Natural killer cell treated with Interleukin-12 subunit alpha and Interleukin-12 subunit beta and Interleukin-15 and Interleukin-18, amount 100 ng/mL, for 72 hours (primary cell): Measurements from ENCODE around the gene SMURF1. TPM values are rescaled to one million over a fixed set of nuclear protein-coding genes. Genes with fewer than 3 reads are reported as not detected.
A peak's percentile ranks its signal among the peaks of the same experiment; 100 is the strongest.
"Not testable (repeated sequence)": the region's sequence is repeated elsewhere in the genome, so short reads cannot be mapped to it uniquely, and the experiment has no call there.

Experiments
- ATAC-seq, 2 donors: fragments of 150-1000 bp; cut with Tn5 transposase in 1 of 2; sonication (Bioruptor Pico), chemical (Tn5 transposase) in 1 of 2; 2 replicates each; pipeline ENCODE4 v1.10.0; 2021
- DNase-seq: peaks from one replicate; pipeline ENCODE4 v3.0.0; 2022; ENCODE audit warnings: low spot score
- H3K27ac Mint-ChIP-seq, 2 donors: 1 replicate in 1 of 2; 2 replicates in 1 of 2; pipeline ENCODE4 v1.8.0; 2022; ENCODE audit warnings: mixed read lengths in 2 of 2, mild to moderate bottlenecking in 1 of 2, moderate library complexity in 1 of 2
- H3K27me3 Mint-ChIP-seq, 2 donors: 1 replicate in 1 of 2; 2 replicates in 1 of 2; pipeline ENCODE4 v1.8.0; 2022; ENCODE audit warnings: mixed read lengths in 2 of 2
- H3K36me3 Mint-ChIP-seq: one replicate; pipeline ENCODE4 v1.8.0; 2022; ENCODE audit warnings: mixed read lengths
- H3K4me1 Mint-ChIP-seq, 2 donors: 1 replicate in 1 of 2; 2 replicates in 1 of 2; pipeline ENCODE4 v1.8.0; 2022; ENCODE audit warnings: low read depth in 2 of 2, mixed read lengths in 2 of 2, mild to moderate bottlenecking in 1 of 2
- H3K4me3 Mint-ChIP-seq: one replicate; pipeline ENCODE4 v1.8.0; 2022; ENCODE audit warnings: mixed read lengths
- H3K9me3 Mint-ChIP-seq: 2 replicates; pipeline ENCODE4 v1.8.0; 2022; ENCODE audit warnings: mixed read lengths
- total RNA-seq, 2 donors: library from RNA; stranded (reverse); gene quantifications; one replicate each; pipeline ENCODE4 v1.2.3, GENCODE V29; 2022

The SMURF1 gene
- total RNA-seq, 2 donors from 2014 or later = 19.9 to 27.1 TPM

DNA sequence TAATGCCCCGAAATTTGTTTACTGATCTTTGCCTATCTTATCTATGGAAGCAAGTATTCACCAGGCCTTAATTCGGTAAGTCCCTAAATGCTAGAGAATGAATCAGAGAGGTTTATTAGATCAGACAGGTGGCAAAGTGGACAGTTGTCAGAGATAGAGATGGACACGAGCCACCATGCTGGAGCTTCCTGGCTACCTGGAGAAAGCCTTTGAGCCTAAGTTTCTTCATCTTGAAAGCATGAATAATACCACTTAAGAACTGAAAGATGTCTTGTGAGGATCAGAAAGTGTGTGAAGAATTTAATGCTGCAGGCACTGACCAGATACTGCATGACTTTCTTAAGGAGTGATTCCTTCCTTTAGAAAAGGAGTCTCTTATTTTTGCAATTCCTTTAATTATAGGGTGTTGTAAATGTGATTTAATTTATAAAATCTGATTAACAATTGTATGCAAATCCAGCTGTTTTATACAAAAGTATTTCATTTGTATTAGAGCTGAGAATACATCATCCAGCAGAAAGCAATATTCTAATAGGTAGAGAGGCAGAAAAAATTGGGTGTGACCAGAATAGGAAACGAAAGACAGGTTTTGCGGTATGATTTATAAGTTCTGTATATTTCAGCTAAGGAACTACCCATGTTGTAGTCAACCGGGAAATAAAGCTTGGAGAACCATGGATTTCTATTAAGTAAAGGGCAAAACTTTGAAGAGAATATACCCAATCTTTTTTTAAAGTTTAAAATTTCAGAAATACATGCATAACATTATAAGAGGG lies 82.7 kb downstream of the SMURF1 start:
- Mint-ChIP-seq H3K4me1 (peaks cover 0 to 11% of the 10 kb centered on the region in 2 donors), H3K4me3 (no peak overlapping the region), H3K27ac (no peak overlapping the region), H3K9me3 (no peaks in the 10 kb centered on the region), H3K36me3 (no peaks in the 10 kb centered on the region), H3K27me3 (no peaks in the 10 kb centered on the region)
- no peak for DNase-seq
- ATAC-seq = no peak

DNA sequence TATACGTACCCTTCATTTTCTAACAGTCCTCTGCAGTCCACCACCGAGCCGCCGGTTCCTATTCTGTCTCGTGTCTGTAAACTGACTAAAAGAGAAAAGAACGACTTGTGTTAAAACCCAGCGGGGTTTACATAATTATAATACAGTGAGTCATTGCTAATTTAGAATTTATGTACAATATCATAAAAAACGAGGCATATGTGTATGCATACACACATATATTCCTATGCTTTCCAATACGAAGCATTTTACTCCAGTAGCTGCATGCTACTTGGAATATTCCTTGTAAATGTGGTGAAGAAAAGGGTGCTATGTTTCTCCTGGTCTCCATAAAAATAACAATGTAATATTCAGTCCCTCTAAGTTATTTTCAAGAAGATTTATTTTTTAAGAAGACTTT lies 89.1 kb downstream of the SMURF1 start:
- no peak overlapping the region for H3K4me3 Mint-ChIP-seq
- ATAC-seq = no peak
- H3K4me1 Mint-ChIP-seq = no peaks in the 10 kb centered on the region
- no peaks in the 10 kb centered on the region for H3K27me3 Mint-ChIP-seq
- H3K9me3 Mint-ChIP-seq = no peaks in the 10 kb centered on the region
- peaks cover 7% of the 10 kb centered on the region for H3K36me3 Mint-ChIP-seq
- no peak for DNase-seq
- no peak overlapping the region for H3K27ac Mint-ChIP-seq

DNA sequence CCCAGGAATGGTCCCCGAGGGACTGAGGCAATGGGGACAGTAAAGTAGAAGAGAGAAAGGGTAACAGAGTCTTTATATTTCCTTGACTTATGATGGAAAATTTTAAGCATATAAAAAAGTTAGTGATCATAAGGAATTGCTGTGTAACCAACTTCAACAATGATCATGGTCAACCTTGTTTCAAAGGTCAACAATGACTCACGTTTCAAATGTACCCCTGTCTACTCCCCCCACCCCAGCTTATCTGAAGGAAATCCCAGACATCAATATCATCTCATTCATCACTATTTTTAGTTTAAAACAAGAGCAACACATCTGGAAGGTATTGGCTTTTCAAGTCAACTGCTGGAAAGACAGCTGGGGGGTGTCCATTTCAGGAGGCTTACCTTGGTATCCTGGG lies 92.9 kb downstream of the SMURF1 start:
- H3K27me3 Mint-ChIP-seq = no peaks in the 10 kb centered on the region
- no peak overlapping the region for H3K4me3 Mint-ChIP-seq
- no peaks in the 10 kb centered on the region for H3K4me1 Mint-ChIP-seq
- no peak for DNase-seq
- H3K27ac Mint-ChIP-seq = no peak overlapping the region
- peaks cover 14% of the 10 kb centered on the region for H3K36me3 Mint-ChIP-seq
- H3K9me3 Mint-ChIP-seq = no peaks in the 10 kb centered on the region
- ATAC-seq = no peak

DNA sequence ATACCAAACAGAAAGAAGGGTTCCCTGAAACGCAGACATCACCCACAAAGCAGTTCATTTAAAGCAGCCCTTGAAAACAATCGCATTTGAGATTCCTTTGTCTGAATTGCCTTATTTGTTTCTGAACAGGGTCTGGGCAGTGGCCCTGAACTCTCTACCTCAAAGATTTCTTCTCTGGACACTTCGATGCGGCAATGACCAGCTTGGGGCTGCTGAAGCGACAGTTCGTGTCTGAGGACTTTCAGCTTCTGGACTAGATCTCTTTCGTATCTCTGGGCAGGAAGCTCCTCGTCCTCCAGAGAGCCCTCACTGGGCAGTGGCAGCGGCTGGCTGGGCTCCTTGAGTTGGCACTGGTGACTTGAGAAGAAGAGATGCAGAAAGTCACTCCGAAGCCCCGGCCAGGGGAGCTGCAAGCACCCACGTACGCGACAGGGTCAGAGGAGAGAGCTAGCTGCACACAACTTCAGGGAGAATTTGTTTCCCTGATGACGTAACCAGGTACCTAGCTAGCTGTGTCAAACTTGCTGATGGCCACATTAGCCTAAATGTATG lies 96.3 kb downstream of the SMURF1 start:
- Mint-ChIP-seq H3K36me3 (peaks cover 31% of the 10 kb centered on the region), H3K27ac (no peak overlapping the region), H3K4me3 (no peak overlapping the region)

DNA sequence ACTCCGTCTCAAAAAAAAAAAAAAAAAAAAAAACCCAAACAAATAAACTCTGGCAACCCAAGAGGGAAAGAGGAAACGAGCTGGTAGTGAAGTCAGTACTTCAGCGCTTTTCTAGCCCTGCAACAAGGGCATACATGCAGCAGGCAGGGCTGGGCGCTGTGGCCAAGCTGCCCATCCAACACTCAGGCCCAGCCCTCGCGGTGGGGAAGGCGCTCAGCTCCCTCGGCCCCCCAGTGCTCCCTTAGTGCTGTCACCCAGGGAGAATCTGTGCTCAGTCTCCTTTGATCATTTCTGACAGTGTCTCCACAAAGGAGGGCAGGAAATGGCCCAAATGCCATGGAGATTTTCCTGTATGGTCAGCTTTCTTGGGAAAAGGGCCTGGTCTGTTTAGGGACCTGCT lies 97.2 kb downstream of the SMURF1 start:
- no peaks in the 10 kb centered on the region for H3K9me3 Mint-ChIP-seq
- no peaks in the 10 kb centered on the region for H3K27me3 Mint-ChIP-seq
- no peak overlapping the region for H3K4me3 Mint-ChIP-seq
- no peak for ATAC-seq
- H3K27ac Mint-ChIP-seq = no peak overlapping the region
- no peak for DNase-seq
- H3K36me3 Mint-ChIP-seq = peaks cover 33% of the 10 kb centered on the region
- no peaks in the 10 kb centered on the region for H3K4me1 Mint-ChIP-seq

More for the DNA sequence above, 96.3 kb downstream of the SMURF1 start:
- Mint-ChIP-seq H3K9me3 (no peaks in the 10 kb centered on the region), H3K27me3 (no peaks in the 10 kb centered on the region), H3K4me1 (no peaks in the 10 kb centered on the region)
- DNase-seq (no peak), ATAC-seq (no peak)

DNA sequence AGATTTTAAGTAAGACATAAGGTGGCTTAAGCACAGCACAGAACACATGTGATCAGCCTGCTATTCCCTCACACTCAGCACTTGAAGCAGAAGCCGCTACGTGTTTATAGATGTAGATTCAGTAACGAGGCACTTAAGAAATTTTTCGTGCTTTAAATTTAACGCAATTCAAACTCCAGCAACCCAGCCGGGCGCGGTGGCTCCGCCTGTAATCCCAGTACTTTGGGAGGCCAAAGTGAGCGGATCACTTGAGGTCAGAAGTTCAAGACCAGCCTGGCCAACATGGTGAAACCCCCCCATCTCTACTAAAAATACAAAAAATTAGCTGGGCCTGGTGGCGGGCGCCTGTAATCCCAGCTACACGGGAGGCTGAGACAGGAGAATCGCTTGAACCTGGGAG lies 97.6 kb downstream of the SMURF1 start:
- peaks cover 30% of the 10 kb centered on the region for H3K36me3 Mint-ChIP-seq
- H3K27ac Mint-ChIP-seq, H3K9me3 Mint-ChIP-seq, H3K27me3 Mint-ChIP-seq, ATAC-seq, H3K4me1 Mint-ChIP-seq, DNase-seq, H3K4me3 Mint-ChIP-seq: not testable (repeated sequence)

DNA sequence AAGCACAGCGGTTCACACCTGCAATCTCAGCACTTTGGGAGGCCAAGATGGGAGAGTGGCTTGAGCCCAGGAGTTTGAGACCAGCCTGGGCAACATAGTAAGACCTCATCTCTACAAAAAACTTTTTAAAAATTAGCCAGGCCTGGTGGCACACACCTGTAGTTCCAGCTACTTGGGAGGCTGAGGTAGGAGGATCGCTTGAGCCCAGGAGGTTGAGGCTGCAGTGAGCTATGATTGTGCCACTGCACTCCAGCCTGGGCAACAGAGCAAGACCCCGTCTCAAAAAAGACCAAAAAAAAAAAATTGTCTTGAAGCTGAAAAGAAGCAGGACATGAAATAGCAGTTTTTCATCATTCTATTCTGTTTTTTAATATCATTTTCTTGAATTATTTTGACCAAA lies 99.0 kb downstream of the SMURF1 start:
- not testable (repeated sequence) for H3K27ac Mint-ChIP-seq, H3K9me3 Mint-ChIP-seq, ATAC-seq, DNase-seq, H3K27me3 Mint-ChIP-seq, H3K4me3 Mint-ChIP-seq, H3K4me1 Mint-ChIP-seq
- peaks cover 37% of the 10 kb centered on the region for H3K36me3 Mint-ChIP-seq

DNA sequence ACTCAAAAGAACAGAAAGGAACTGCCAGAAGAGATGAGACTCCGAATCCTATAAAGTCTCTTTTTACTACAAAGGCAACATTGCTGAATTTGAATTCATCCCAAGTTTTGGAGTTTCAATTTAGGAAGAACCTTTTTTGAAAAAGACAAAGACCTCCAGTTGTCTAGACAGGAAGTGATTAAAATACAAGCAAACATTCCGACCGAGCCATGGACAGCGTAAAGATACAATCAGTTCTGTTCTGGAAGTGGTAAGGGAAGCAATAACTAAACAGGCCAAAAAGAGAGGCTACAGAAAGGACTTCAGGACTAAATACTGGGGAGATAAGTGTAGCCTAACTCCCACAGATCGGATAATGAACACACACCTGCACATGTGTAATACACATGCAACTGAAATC lies 101.0 kb downstream of the SMURF1 start:
- DNase-seq (no peak), ATAC-seq (no peak)
- Mint-ChIP-seq H3K9me3 (no peaks in the 10 kb centered on the region), H3K27me3 (no peaks in the 10 kb centered on the region), H3K4me1 (peaks cover 6% of the 10 kb centered on the region in 2 donors), H3K27ac (no peak overlapping the region), H3K4me3 (no peak overlapping the region), H3K36me3 (peaks cover 34% of the 10 kb centered on the region)

DNA sequence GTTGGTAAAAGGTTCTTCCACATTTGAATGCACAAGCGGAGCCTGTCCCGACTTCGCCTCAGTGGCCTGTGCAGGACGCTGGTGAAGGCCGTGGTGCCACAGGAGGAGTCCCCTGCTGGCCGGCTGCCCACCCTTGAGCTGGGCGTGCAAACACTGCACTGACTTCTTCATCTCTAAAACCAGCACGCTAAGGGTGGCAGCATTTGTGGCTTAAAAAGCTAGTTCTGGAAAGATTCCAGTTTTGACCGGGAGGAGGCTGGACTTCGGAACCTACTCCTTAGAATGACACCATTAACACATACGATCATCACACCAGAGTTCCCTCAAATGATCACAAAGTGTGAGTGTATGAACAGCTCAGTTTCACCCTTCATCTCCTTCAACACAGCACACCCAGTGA lies 102.4 kb downstream of the SMURF1 start:
- ATAC-seq = no peak

DNA sequence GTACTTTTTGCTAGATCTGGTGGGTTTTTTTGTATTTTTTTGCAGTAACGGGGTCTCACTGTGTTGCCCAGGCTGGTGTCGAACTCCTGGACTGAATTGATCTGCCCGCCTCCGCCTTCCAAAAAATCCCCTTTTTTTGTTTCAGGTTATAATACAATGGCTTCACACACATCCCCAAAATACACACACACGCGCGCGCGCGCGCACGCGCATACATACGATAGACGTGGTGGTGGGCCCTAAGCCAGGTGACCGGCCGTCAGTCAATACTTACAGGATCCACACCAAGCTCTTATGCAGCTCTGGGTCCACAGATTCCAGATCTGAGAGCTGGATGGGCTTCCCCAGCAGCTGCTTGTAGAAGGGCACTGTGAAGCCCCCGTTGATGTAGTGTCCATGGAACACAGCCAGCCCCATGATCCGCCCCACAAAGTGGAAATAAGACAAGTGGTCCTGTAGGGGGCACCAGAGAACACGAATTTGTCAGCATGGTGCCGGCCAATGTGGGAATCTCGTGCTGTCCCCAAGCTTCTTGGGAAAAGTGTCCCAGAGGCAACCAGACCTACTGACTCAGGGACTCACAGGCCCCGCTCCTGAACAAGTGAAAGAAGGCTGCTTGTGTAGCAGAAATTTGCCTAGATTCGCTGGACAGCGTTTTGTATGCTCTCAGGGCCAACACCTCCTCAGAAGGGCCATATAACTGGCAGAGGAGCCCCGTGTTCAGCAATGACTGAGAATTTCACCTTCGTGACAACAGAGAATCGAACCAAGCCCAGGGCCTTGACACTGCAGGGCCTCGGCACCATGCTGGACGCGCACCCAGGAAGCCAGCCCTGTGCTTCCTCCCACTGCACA lies 103.6 kb downstream of the SMURF1 start:
- H3K9me3 Mint-ChIP-seq = no peaks in the 10 kb centered on the region
- H3K4me3 Mint-ChIP-seq = no peak overlapping the region
- H3K27me3 Mint-ChIP-seq = no peaks in the 10 kb centered on the region
- H3K27ac Mint-ChIP-seq = no peak overlapping the region
- peaks cover 28% of the 10 kb centered on the region for H3K36me3 Mint-ChIP-seq
- ATAC-seq (peak; percentile 50 to 66), DNase-seq (no peak)
- peaks cover 6% of the 10 kb centered on the region in 2 donors for H3K4me1 Mint-ChIP-seq

More for the DNA sequence above, 102.4 kb downstream of the SMURF1 start:
- peaks cover 34% of the 10 kb centered on the region for H3K36me3 Mint-ChIP-seq
- H3K4me1 Mint-ChIP-seq = peaks cover 6% of the 10 kb centered on the region in 2 donors
- H3K27me3 Mint-ChIP-seq = no peaks in the 10 kb centered on the region
- H3K27ac Mint-ChIP-seq = no peak overlapping the region
- no peak overlapping the region for H3K4me3 Mint-ChIP-seq
- no peaks in the 10 kb centered on the region for H3K9me3 Mint-ChIP-seq
- no peak for DNase-seq

DNA sequence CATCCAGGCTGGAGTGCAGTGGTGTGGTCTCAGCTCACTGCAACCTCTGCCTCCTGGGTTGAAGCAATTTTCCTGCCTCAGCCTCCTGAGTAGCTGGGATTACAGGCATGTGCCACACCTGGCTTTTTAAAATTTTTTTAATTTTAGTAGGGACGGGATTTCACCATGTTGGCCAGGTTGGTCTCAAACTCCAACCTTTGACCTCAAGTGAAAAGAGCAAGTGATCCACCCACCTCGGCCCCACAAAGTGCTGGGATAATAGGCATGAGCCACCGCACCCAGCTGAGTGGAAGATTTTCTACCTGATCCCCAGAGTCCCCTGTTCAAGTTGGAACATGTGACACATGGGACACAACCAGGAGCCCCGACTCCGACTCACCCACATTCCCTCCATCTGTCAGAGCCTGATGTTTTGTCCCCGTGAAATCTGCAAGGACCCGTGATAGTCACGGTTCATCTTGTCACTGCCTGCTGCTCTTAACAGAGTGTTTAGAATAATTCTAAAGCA lies 104.5 kb downstream of the SMURF1 start:
- Mint-ChIP-seq H3K27me3 (no peaks in the 10 kb centered on the region), H3K27ac (no peak overlapping the region), H3K4me3 (no peak overlapping the region), H3K4me1 (peaks cover 6% of the 10 kb centered on the region in 2 donors), H3K9me3 (no peaks in the 10 kb centered on the region), H3K36me3 (peaks cover 28% of the 10 kb centered on the region)
- no peak for DNase-seq
- no peak for ATAC-seq

DNA sequence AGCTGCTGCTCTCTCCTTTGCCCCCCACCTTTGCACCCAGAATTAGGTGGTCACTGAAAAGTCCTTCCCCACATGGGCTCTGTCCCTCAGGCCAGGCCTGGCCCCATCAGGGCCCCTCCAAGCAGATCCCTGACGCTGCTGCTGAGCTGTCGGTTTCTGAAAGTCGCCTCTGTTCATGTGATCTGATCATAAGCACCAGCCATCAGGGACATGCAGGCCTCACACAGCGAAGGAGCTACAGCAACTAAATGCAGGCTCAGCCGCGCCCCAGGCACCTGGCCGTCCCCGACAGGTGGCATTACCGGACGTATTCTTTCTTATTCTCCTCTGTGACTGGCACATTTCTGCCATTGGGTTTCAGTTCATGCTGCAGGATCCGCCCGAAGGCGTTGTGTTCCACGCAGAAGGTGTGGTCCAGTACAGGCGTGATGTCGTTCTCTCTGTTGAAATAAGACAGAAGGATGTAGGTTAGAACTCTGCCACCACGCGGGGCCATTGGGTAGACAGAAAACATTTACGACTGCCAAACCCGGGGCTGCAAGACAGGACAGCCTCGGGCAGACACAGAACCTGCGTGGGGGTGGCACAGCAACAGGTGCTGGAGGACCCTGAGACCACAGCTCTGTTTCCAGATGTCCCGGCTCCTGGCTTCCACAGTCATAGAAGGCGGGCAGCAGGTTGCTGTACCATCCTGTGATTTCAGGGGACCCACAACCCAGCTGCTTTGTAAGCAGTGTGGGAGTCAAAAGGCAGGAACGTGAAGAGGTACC lies 105.6 kb downstream of the SMURF1 start:
- no peak for DNase-seq
- Mint-ChIP-seq H3K4me3 (no peak overlapping the region), H3K9me3 (no peaks in the 10 kb centered on the region), H3K27ac (no peak overlapping the region), H3K36me3 (peaks cover 23% of the 10 kb centered on the region), H3K27me3 (no peaks in the 10 kb centered on the region), H3K4me1 (peaks cover 6% of the 10 kb centered on the region in 2 donors)
- ATAC-seq = no peak

DNA sequence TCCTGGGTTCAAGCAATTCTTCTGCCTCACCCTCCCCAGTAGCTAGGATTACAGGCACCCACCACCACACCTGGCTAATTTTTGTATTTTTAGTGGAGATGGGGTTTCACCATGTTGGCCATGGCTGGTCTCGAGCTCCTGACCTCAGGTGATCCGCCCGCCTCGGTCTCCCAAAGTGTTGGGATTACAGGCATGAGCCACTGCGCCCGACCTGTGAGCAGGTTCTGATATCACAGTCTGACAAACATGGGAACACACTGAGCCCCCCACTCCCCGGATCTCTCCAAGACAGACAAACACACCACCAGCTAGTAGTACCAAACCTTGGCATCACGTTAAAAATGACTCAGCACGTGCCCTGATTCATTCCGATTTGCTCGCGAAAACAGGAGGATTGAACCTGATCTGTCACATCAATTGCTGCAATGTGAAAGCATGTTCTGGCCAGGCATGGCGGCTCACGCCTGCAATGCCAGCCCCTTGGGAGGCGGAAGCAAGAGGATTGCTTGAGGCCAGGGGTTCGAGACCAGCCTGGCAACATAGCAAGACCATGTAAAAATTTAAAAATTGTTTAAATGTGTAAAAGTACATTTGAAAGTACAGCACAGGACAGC lies 106.5 kb downstream of the SMURF1 start:
- Mint-ChIP-seq H3K4me1 (peaks cover 6% of the 10 kb centered on the region in 2 donors), H3K27me3 (no peaks in the 10 kb centered on the region), H3K27ac (no peak overlapping the region), H3K9me3 (no peaks in the 10 kb centered on the region), H3K4me3 (no peak overlapping the region), H3K36me3 (peaks cover 16% of the 10 kb centered on the region)
- ATAC-seq = no peak
- no peak for DNase-seq
